NCI-H446 (cell line): ENCODE measurements around the gene NFKB1.
"Not testable (repeated sequence)": the region's sequence is repeated elsewhere in the genome, so short reads cannot be mapped to it uniquely, and the experiment has no call there.

Experiments
- DNase-seq, 2 experiments: peaks; one replicate each; lab custom pipeline; 2025; lab: John Stamatoyannopoulos, UW

The NFKB1 gene

GRCh38 chr4:102598762-102599374, 97.7 kb downstream of the NFKB1 start:
- no peak for DNase-seq

DNA sequence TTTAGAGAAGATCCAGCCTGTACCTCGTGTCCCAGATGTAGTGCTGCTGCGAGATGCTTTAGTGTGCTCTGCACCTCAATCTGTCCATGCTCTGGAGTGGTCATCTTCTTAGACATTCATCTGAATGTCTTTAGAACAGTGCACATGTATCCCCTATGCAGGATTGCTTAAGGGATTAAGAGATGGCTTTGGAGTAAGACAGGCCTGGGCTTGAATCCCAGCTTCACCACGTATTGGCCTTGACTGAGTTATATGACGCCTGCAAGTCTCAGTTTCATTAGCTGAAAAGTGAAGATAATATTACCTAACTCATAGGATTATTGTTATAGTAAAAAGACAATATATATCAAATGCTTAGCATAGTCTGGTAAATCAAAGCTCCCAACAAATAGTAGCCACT, 98.3 kb downstream of the NFKB1 start:
- DNase-seq = no peak

DNA sequence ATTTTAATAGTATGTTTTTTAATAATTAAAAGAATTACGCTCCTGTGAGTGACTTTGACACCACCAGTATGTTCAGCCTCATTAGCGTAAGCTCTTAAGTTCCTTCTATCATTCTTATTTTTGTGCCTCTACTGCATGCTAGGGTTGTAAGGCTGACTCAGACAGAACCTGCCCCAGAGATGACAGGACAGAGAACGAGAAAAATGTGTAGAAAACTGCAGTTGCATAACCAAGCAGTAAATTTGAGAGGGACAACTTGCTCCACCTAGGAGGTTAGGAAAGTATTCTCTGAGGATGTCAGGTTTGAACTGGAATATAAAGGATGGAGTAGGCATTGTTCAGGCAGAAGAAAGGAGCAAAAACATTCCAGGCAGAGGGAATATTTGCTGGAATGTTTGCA, 98.7 kb downstream of the NFKB1 start:
- DNase-seq = no peak

- DNase-seq = no peak
Observed at GRCh38 chr4:102600689-102601088, 99.5 kb downstream of the NFKB1 start.

- DNase-seq = no peak
Observed at GRCh38 chr4:102601586-102602227, 100.5 kb downstream of the NFKB1 start.

GRCh38 chr4:102604222-102604940, 103.2 kb downstream of the NFKB1 start:
- DNase-seq = no peak

DNA sequence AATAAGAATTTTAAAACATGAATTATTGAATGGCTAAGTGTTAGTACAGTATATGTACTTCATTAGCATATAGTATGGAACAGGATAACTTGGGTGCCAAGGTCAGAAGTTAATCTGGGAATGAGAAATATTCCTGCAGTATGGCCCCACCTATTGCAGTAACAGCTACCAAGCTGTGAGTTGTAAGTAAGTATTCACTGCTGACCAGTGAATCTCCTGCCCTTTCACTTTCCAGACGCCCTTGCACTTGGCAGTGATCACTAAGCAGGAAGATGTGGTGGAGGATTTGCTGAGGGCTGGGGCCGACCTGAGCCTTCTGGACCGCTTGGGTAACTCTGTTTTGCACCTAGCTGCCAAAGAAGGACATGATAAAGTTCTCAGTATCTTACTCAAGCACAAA, 105.1 kb downstream of the NFKB1 start:
- no peak for DNase-seq

GRCh38 chr4:102606846-102607450, 105.8 kb downstream of the NFKB1 start:
- no peak for DNase-seq

DNA sequence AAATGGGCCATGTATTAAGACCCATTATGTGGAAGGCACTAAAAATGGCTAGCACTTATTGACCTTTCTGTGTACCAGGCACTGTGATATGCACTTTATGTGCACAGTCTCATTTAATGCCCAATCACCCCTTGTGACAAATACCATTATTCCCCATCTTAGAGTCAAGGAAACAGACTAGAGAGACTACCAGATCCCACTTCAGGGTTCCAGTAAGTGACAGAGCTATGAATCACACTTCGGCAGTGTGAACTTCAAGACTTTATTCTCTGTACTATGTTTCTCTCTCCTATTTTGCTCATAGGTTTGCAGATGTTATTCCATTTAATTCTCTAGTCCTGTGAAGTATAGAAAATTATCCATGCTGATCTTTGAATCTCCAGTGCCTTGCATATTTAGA, 107.0 kb downstream of the NFKB1 start:
- no peak for DNase-seq

- DNase-seq = peak in 1 of 2 experiments; percentile 15
Observed at GRCh38 chr4:102610007-102610406, 108.8 kb downstream of the NFKB1 start.

GRCh38 chr4:102610476-102610875, 109.3 kb downstream of the NFKB1 start:
- DNase-seq = no peak

DNA sequence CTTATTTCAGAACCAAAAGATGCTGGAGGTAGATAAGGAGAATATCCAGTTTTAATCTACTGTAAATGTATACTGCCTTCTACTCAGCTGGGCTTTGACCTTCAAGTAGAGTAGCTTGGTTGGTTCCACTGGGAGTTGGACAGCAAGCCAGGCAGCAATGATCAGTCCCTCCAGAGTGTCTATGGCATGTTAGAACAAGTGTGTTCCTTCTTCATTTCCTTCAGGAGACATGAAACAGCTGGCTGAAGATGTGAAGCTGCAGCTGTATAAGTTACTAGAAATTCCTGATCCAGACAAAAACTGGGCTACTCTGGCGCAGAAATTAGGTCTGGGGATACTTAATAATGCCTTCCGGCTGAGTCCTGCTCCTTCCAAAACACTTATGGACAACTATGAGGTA, 111.1 kb downstream of the NFKB1 start:
- no peak for DNase-seq

DNA sequence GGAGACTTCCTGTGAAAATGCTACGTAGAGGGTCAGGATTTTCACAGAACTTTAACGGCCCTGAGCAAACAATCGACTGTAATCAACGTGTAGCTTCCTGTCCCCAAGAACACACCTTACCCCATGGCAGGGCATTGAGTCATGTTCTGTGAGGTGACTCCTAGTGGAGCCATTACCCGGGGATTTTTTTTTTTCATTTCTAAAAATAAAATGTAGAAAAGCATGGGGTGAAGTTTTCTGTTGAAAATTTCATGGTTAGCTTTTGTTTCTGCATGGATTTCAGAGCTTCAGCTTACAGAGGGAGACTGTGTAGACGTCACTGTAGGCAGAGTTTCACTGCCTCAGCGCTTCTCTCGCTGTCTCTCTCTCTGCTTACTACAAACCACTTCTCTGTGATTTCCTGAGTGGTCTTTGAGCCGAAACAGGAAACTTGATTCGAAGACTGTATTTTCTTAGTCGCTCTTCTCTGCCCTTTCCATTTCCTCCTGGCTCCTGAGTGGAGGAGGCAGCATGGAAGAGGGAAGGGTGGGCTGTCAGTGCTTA, 111.7 kb downstream of the NFKB1 start:
- no peak for DNase-seq

DNA sequence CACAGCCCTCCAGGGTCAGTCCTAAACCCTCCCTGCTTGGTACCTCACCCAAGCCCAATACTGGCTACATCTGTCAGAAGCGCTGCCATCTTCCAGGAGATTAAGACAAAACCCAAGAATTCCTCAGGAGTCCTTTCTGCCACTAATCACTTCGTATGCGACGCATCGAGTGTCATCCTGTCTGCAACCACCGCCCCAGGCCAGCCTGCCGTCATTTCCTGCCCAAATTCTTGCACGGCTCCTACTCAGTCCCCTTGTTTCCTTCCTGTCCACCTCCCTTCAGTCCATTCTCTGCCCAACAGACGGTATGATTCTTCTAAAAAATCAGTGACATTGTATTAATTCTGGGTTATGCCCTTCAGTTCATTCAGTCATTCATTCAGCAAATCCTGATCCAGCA, 113.6 kb downstream of the NFKB1 start:
- no peak for DNase-seq

GRCh38 chr4:102616636-102617035, 115.5 kb downstream of the NFKB1 start:
- DNase-seq = no peak

- not testable (repeated sequence) for DNase-seq
Observed at GRCh38 chr4:102619021-102619420, 117.9 kb downstream of the NFKB1 start.

- DNase-seq = not testable (repeated sequence)
Observed at GRCh38 chr4:102619776-102620631, 118.8 kb downstream of the NFKB1 start.

DNA sequence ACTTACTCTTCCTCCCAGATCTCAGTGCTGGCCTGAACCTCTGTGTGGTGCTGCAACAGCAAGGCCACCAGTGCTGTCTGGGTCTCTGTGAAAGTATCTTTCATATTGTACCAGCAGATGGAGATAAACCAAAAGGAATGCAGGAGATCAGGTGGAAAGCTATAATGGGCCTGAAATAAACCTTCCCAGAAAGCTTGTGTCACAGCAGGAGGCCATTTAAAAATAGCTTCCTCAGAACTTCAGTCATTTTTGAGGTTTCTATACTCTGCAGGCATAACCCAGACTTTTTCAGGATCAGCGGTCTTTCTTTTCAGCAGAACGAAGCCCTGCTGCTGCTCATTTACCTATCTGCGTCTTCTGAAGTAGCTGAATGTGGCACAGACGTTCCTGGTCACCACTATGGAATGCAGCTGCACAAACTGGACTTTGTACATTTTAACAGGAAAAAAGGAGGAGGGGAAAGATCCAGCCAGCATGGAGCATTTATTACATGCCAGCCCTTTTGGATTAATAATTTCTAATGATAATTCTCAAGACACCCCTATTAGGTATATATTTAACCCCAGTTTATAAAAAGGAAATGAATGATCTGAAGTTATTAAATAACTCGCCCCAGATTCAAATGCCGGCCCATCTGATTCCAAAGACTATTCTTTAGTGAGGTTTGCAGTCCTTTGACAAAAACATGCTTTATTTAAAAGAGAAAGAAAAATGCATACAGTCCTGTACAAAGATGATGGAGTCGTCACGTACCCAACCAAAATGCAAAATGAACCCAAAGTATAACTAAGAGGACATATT, 119.7 kb downstream of the NFKB1 start:
- DNase-seq = peak in 1 of 2 experiments; percentile 55

DNA sequence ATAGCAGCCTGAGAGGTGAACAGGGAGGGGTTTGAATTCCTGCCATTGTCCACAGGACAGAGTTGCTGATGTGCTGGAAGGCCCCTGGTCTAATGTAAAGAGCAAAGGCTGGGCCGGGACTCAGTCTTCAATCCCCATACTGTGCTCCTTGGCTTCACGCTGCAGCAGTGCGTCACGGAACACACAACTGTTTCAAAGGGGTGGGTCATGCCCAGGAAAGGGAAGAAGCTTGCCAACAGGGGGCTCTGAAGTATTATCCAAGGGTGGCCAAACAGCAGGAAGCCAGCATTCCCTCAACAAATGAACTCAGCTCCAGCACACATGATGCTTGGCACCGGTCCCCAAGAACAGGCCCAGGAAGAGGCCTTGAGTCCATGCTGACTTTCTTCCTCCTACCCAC, 122.5 kb downstream of the NFKB1 start:
- DNase-seq = peak; percentile 19 to 84

DNA sequence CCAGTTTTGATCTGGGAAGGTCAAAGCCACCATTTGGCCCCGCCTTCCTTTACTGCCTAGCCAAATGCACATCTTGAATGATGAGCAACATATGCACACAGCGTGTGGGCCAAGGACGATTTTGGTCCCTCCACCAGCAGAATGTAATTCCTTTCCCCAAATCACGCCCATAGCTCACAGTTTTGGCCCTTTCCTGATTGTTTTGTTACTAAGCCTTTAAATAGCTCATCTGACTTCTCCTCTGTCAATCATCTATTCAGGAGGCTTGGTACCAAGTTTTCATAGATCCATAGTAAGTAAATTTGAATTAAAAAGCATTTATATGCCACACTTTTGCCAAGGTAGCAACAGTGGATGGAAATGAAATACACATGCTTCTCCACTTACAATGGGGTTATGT, 123.3 kb downstream of the NFKB1 start:
- peak in 1 of 2 experiments; percentile 56 for DNase-seq
